ENCODE measurements around the gene TICRR. TPM values are rescaled to one million over a fixed set of nuclear protein-coding genes. Genes with fewer than 3 reads are reported as not detected.
A peak's percentile ranks its signal among the peaks of the same experiment; 100 is the strongest.
"Not testable (repeated sequence)": the region's sequence is repeated elsewhere in the genome, so short reads cannot be mapped to it uniquely, and the experiment has no call there.

Gene TICRR
- total and polyA plus RNA-seq, 3 experiments from 2014 or later: 14.0 TPM; not detected in 1

GRCh38 chr15:89577776-89578115 is 2.5 kb downstream of the TICRR start:
- Mint-ChIP-seq H3K4me3 (no peak overlapping the region), H3K27me3 (peaks cover 3 to 5% of the 10 kb centered on the region in 2 donors), H3K4me1 (peaks cover 9 to 33% (median 17%) of the 10 kb centered on the region in 3 donors), H3K27ac (peak overlapping the region in 1 of 8 donors; percentile 13), H3K9me3 (no peaks in the 10 kb centered on the region), H3K36me3 (peaks cover 0 to 3% (median 0%) of the 10 kb centered on the region in 3 donors)
- Histone ChIP-seq H3K27me3 (ENCODE audit: insufficient read depth, low read length, poor library complexity, severe bottlenecking) (no peaks in the 10 kb centered on the region), H3K4me1 (ENCODE audit: insufficient read depth, low read length) (no peaks in the 10 kb centered on the region), H3K9me3 (ENCODE audit: low read length) (no peaks in the 10 kb centered on the region), H3K4me3 (ENCODE audit: low read length) (no peak overlapping the region), H3K27ac (ENCODE audit: low read depth, low read length) (no peak overlapping the region), H3K36me3 (ENCODE audit: insufficient read depth, low read length) (no peaks in the 10 kb centered on the region)
- POLR2A ChIA-PET: no interaction called here
- DNase-seq: no peak
- CTCF ChIA-PET: no interaction called here

DNA sequence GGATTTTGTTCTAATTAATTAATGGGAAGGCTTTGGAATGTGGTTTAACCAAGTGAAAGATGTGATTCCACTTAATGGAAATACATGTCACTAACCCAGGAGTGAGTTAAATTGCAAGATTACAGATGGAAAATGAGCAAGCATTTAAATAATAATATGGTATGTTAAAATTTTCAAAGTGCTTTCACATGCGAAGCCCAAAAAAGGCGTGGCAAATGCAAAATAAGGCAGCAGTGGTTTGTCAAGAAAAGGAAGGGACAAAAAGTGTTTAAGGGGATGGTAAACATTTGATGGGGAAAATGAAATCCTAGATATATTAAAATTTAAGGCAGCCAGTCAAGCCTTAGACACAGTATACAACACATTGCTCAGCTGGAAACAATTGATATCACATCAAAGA is 2.9 kb downstream of the TICRR start:
- Mint-ChIP-seq H3K27ac (peak overlapping the region in 1 of 8 donors; percentile 13), H3K27me3 (peaks cover 0 to 3% of the 10 kb centered on the region in 2 donors), H3K36me3 (peaks cover 0 to 3% (median 0%) of the 10 kb centered on the region in 3 donors), H3K4me1 (peaks cover 9 to 33% (median 17%) of the 10 kb centered on the region in 3 donors), H3K9me3 (no peaks in the 10 kb centered on the region), H3K4me3 (peak overlapping the region in 1 of 7 donors; percentile 3)
- ChIA-PET POLR2A (no interaction called here), CTCF (no interaction called here)
- no peaks in the 10 kb centered on the region for H3K36me3 ChIP-seq (ENCODE audit: insufficient read depth, low read length)
- no peaks in the 10 kb centered on the region for H3K4me1 ChIP-seq (ENCODE audit: insufficient read depth, low read length)
- no peaks in the 10 kb centered on the region for H3K27me3 ChIP-seq (ENCODE audit: insufficient read depth, low read length, poor library complexity, severe bottlenecking)
- no peak overlapping the region for H3K27ac ChIP-seq (ENCODE audit: low read depth, low read length)
- DNase-seq: no peak
- H3K4me3 ChIP-seq (ENCODE audit: low read length): no peak overlapping the region
- H3K9me3 ChIP-seq (ENCODE audit: low read length): no peaks in the 10 kb centered on the region

DNA sequence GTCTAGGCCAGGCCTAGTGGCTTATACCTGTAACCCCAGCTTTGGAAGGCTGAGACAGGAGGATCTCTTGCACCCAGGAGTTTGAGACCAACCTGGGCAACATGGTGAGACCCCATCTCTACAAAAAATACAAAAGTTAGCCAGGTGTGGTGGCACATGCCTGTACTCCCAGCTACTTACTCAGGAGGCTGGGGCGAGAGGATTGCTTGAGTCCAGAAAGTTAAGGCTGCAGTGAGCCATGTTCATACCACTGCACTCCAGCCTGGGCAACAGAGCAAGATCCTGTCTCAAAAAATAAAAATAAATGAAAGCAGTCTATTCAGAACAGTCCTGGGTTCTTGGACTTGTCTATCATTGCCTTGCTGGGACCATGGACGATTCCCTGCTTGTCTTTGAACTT is 5.5 kb downstream of the TICRR start:
- H3K4me1 Mint-ChIP-seq: peaks cover 6 to 26% (median 13%) of the 10 kb centered on the region in 3 donors
- H3K27me3 Mint-ChIP-seq; H3K27me3 ChIP-seq (ENCODE audit: insufficient read depth, low read length, poor library complexity, severe bottlenecking); H3K4me3 ChIP-seq (ENCODE audit: low read length); H3K4me1 ChIP-seq (ENCODE audit: insufficient read depth, low read length); H3K9me3 Mint-ChIP-seq; DNase-seq; H3K4me3 Mint-ChIP-seq; H3K36me3 ChIP-seq (ENCODE audit: insufficient read depth, low read length); CTCF ChIA-PET; H3K27ac Mint-ChIP-seq; H3K9me3 ChIP-seq (ENCODE audit: low read length); POLR2A ChIA-PET; H3K27ac ChIP-seq (ENCODE audit: low read depth, low read length); H3K36me3 Mint-ChIP-seq: not testable (repeated sequence)

- POLR2A ChIA-PET: no interaction called here
Observed at GRCh38 chr15:89586651-89587050, 11.4 kb downstream of the TICRR start.

GRCh38 chr15:89587955-89588354 is 12.7 kb downstream of the TICRR start:
- Mint-ChIP-seq H3K9me3 (no peaks in the 10 kb centered on the region), H3K27ac (no peak overlapping the region), H3K4me1 (no peaks in the 10 kb centered on the region), H3K4me3 (no peak overlapping the region), H3K27me3 (no peaks in the 10 kb centered on the region), H3K36me3 (no peaks in the 10 kb centered on the region)
- ChIA-PET POLR2A (no interaction called here), CTCF (no interaction called here)
- no peak overlapping the region for H3K27ac ChIP-seq (ENCODE audit: low read depth, low read length)
- H3K9me3 ChIP-seq (ENCODE audit: low read length): no peaks in the 10 kb centered on the region
- H3K27me3 ChIP-seq (ENCODE audit: insufficient read depth, low read length, poor library complexity, severe bottlenecking): no peaks in the 10 kb centered on the region
- no peaks in the 10 kb centered on the region for H3K4me1 ChIP-seq (ENCODE audit: insufficient read depth, low read length)
- H3K36me3 ChIP-seq (ENCODE audit: insufficient read depth, low read length): no peaks in the 10 kb centered on the region
- no peak overlapping the region for H3K4me3 ChIP-seq (ENCODE audit: low read length)
- no peak for DNase-seq

More at GRCh38 chr15:89586651-89587050, 11.4 kb downstream of the TICRR start:
- Mint-ChIP-seq H3K36me3 (no peaks in the 10 kb centered on the region), H3K27me3 (no peaks in the 10 kb centered on the region), H3K4me3 (no peak overlapping the region), H3K27ac (no peak overlapping the region), H3K9me3 (no peaks in the 10 kb centered on the region), H3K4me1 (no peaks in the 10 kb centered on the region)
- Histone ChIP-seq H3K27me3 (ENCODE audit: insufficient read depth, low read length, poor library complexity, severe bottlenecking) (no peaks in the 10 kb centered on the region), H3K4me1 (ENCODE audit: insufficient read depth, low read length) (no peaks in the 10 kb centered on the region), H3K27ac (ENCODE audit: low read depth, low read length) (no peak overlapping the region), H3K9me3 (ENCODE audit: low read length) (no peaks in the 10 kb centered on the region), H3K4me3 (ENCODE audit: low read length) (no peak overlapping the region), H3K36me3 (ENCODE audit: insufficient read depth, low read length) (no peaks in the 10 kb centered on the region)
- DNase-seq: no peak
- CTCF ChIA-PET: no interaction called here

DNA sequence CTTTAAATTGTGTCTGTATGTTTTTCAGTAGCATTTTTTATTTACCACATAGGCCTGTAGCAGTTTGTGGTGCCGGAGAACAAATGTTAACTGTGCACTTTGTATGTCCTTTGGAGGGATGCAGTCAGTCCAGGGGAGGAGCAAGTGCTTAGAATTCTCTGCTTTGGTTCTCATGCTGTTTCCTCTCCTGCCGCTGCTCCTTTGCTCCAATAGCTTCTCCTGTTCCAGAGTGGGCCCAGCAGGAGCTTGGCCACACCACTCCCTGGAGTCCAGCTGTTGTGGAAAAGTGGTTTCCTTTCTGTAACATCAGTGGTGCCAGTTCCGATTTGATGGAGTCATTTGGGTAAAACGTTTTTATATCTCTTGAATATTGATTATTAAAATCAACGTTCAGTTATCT is 16.6 kb downstream of the TICRR start:
- H3K27ac Mint-ChIP-seq: no peak overlapping the region
- H3K36me3 ChIP-seq (ENCODE audit: insufficient read depth, low read length): no peaks in the 10 kb centered on the region
- no peak for DNase-seq
- no peaks in the 10 kb centered on the region for H3K9me3 Mint-ChIP-seq
- no peaks in the 10 kb centered on the region for H3K36me3 Mint-ChIP-seq
- H3K27me3 Mint-ChIP-seq: no peaks in the 10 kb centered on the region
- no peak overlapping the region for H3K4me3 ChIP-seq (ENCODE audit: low read length)
- H3K27me3 ChIP-seq (ENCODE audit: insufficient read depth, low read length, poor library complexity, severe bottlenecking): no peaks in the 10 kb centered on the region
- no peak overlapping the region for H3K4me3 Mint-ChIP-seq
- ChIA-PET CTCF (no interaction called here), POLR2A (no interaction called here)
- no peaks in the 10 kb centered on the region for H3K4me1 Mint-ChIP-seq
- no peak overlapping the region for H3K27ac ChIP-seq (ENCODE audit: low read depth, low read length)
- H3K9me3 ChIP-seq (ENCODE audit: low read length): no peaks in the 10 kb centered on the region
- no peaks in the 10 kb centered on the region for H3K4me1 ChIP-seq (ENCODE audit: insufficient read depth, low read length)

- H3K27ac Mint-ChIP-seq: no peak overlapping the region
- H3K4me1 ChIP-seq (ENCODE audit: insufficient read depth, low read length): no peaks in the 10 kb centered on the region
- no peaks in the 10 kb centered on the region for H3K27me3 ChIP-seq (ENCODE audit: insufficient read depth, low read length, poor library complexity, severe bottlenecking)
- no peak for DNase-seq
- H3K27ac ChIP-seq (ENCODE audit: low read depth, low read length): no peak overlapping the region
- H3K9me3 Mint-ChIP-seq: no peaks in the 10 kb centered on the region
- no peaks in the 10 kb centered on the region for H3K4me1 Mint-ChIP-seq
- no peaks in the 10 kb centered on the region for H3K27me3 Mint-ChIP-seq
- ChIA-PET CTCF (no interaction called here), POLR2A (no interaction called here)
- no peaks in the 10 kb centered on the region for H3K9me3 ChIP-seq (ENCODE audit: low read length)
- no peaks in the 10 kb centered on the region for H3K36me3 ChIP-seq (ENCODE audit: insufficient read depth, low read length)
- no peak overlapping the region for H3K4me3 Mint-ChIP-seq
- H3K4me3 ChIP-seq (ENCODE audit: low read length): no peak overlapping the region
- no peaks in the 10 kb centered on the region for H3K36me3 Mint-ChIP-seq
Observed at GRCh38 chr15:89593018-89593417, 17.7 kb downstream of the TICRR start.

GRCh38 chr15:89599021-89599420 is 23.8 kb downstream of the TICRR start:
- Mint-ChIP-seq H3K36me3 (no peaks in the 10 kb centered on the region), H3K27me3 (no peaks in the 10 kb centered on the region), H3K4me3 (no peak overlapping the region), H3K4me1 (no peaks in the 10 kb centered on the region), H3K9me3 (no peaks in the 10 kb centered on the region), H3K27ac (no peak overlapping the region)
- POLR2A ChIA-PET: no interaction called here
- Histone ChIP-seq H3K9me3 (ENCODE audit: low read length) (no peaks in the 10 kb centered on the region), H3K4me1 (ENCODE audit: insufficient read depth, low read length) (no peaks in the 10 kb centered on the region), H3K4me3 (ENCODE audit: low read length) (no peak overlapping the region), H3K27ac (ENCODE audit: low read depth, low read length) (no peak overlapping the region), H3K36me3 (ENCODE audit: insufficient read depth, low read length) (no peaks in the 10 kb centered on the region), H3K27me3 (ENCODE audit: insufficient read depth, low read length, poor library complexity, severe bottlenecking) (no peaks in the 10 kb centered on the region)
- CTCF ChIA-PET: no interaction called here
- no peak for DNase-seq

DNA sequence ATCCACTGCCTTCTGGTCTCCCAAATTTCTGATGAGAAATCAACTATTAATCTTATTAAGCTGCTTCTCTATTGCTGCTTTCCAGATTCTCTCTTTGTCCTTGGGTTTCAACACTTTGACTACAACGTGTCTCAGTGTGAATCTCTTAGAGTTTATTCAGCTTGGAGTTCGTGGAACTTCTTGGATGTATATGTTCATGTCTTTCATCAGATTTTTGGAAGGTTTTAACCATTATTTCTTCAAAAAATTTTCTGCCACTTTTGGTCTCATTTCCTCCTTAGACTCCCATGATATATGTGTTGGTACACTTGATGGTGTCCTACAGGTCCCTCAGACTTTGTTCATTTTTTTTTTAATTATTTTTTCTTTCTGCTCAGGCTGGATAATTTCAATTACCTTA is 36.0 kb downstream of the TICRR start:
- Mint-ChIP-seq H3K4me1 (no peaks in the 10 kb centered on the region), H3K4me3 (no peak overlapping the region), H3K9me3 (peaks cover 17 to 26% (median 21%) of the 10 kb centered on the region in 5 donors), H3K27me3 (peaks cover 0 to 1% of the 10 kb centered on the region in 2 donors), H3K27ac (no peak overlapping the region), H3K36me3 (peaks cover 4 to 13% (median 4%) of the 10 kb centered on the region in 3 donors)
- H3K36me3 ChIP-seq (ENCODE audit: insufficient read depth, low read length): no peaks in the 10 kb centered on the region
- H3K4me1 ChIP-seq (ENCODE audit: insufficient read depth, low read length): no peaks in the 10 kb centered on the region
- ChIA-PET CTCF (no interaction called here), POLR2A (no interaction called here)
- no peak overlapping the region for H3K27ac ChIP-seq (ENCODE audit: low read depth, low read length)
- H3K9me3 ChIP-seq (ENCODE audit: low read length): no peaks in the 10 kb centered on the region
- no peak for DNase-seq
- H3K27me3 ChIP-seq (ENCODE audit: insufficient read depth, low read length, poor library complexity, severe bottlenecking): no peaks in the 10 kb centered on the region
- H3K4me3 ChIP-seq (ENCODE audit: low read length): no peak overlapping the region
